GM21717 (cell line): Measurements from ENCODE around the gene RNF40.
"Not testable (repeated sequence)": the region's sequence is repeated elsewhere in the genome, so short reads cannot be mapped to it uniquely, and the experiment has no call there.

Experiments used
- ATAC-seq: cut with Tn5 transposase; IDR thresholded peaks from one replicate; pipeline ENCODE4 v1.9.1; 2021; ENCODE audit warnings: mild to moderate bottlenecking, moderate library complexity; ENCODE audit not compliant: unreplicated experiment

The RNF40 gene

DNA sequence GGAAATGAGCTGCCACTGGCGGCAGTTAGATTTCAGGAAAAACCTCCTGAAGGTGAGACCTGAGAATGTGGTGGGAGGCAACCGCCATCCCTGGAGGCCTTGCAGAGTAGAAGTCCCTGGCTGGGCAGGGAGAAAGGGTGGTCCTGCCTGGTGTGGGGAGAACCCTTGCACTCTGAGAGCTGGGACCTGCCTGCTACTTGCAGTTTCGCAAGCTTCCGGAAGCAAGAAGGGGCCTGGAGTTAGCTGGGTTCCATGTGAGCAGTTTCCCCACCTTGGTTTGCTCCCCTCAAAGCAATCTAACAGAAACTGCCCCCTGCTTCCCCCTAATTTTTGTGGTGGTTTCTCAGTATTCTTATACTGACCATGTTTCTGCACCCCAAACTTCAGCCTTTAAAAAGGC, 18.4 kb downstream of the RNF40 start:
- ATAC-seq: no peak

DNA sequence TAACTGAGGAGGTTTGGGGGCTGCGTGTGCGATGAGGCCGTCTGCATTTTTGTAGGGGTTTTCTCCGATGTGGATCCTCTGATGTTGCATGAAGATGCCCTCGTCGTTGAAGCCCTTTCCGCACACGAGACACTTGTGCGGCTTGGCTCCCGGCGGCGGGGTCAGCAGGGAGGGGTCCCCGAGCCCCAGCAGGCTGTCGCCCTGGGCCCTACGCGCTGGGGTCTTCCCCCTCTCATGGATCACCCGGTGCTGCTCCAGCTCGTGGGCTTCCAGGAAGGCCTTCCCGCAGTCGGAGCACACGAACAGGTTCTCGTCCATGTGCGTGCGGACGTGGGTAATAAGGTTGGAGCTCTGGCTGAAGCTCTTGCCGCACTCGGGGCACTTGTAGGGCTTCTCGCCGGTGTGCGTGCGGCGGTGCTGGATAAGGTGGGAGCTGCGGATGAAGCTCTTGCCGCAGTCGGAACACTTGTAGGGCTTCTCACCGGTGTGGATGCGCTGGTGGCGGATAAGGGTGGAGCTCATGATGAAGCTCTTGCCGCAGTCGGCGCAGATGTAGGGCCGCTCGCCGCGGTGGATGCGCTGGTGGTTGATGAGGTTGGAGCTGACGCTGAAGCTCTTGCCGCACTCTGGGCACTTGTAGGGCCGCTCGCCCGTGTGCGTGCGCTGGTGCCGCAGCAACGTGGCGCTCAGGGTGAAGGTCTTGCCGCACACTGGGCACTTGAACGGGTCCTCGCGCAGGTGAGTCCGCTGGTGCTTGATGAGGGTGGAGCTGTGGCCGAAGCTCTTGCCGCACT, 20.6 kb downstream of the RNF40 start:
- no peak for ATAC-seq

DNA sequence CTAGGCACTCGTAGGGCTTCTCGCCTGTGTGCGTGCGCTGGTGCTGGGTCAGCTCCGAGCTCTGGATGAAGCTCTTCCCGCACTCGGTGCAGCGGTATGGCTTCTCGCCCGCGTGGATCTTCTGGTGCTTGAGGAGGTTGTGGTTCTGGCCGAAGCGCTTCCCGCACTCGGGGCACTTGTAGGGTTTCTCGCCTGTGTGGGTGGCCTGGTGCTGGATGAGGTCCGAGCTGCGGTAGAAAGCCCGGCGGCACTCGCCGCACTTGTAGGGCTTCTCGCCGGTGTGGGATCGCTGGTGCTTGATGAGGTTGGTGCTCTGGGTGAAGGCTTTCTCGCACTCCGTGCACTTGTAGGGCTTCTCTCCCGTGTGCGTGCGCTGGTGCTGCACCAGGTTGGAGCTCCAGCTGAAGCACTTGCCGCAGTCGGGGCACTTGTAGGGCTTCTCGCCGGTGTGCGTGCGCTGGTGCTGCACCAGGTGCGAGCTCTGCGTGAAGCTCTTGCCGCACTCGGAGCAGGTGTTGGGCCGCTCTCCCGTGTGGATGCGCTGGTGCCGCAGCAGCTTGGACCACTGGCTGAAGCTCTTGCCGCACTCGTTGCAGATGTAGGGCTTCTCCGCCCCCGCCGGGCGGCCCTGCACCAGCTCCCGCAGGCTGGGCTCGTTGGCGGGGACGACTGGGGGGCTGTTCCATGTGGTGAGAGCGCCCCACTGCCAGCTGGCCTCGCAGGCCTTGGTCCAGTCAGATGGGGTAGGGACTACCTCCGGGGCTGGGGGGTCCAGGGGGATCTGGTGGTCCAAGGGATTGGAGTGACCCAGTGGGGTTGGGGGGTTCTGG, 21.4 kb downstream of the RNF40 start:
- no peak for ATAC-seq

DNA sequence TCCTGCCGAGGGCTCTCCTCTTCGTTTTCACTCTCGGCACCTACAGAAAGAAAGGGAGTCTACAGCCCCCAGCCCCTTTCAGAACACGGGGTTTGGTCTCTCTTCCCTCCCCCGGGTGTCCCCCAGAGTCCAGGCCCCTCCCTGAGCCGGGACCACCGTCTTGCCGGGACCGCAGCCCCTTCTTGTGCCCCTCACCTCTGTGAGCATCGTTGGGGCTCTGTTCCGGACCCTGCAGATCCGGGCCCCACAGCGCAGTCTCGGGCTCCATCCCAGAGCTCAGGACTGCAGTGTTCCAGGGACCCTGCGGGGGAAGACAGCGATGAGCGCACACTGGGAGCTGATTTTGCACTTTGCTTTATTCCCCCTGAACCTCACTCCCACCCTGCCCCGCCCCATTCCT, 22.1 kb downstream of the RNF40 start:
- no peak for ATAC-seq

DNA sequence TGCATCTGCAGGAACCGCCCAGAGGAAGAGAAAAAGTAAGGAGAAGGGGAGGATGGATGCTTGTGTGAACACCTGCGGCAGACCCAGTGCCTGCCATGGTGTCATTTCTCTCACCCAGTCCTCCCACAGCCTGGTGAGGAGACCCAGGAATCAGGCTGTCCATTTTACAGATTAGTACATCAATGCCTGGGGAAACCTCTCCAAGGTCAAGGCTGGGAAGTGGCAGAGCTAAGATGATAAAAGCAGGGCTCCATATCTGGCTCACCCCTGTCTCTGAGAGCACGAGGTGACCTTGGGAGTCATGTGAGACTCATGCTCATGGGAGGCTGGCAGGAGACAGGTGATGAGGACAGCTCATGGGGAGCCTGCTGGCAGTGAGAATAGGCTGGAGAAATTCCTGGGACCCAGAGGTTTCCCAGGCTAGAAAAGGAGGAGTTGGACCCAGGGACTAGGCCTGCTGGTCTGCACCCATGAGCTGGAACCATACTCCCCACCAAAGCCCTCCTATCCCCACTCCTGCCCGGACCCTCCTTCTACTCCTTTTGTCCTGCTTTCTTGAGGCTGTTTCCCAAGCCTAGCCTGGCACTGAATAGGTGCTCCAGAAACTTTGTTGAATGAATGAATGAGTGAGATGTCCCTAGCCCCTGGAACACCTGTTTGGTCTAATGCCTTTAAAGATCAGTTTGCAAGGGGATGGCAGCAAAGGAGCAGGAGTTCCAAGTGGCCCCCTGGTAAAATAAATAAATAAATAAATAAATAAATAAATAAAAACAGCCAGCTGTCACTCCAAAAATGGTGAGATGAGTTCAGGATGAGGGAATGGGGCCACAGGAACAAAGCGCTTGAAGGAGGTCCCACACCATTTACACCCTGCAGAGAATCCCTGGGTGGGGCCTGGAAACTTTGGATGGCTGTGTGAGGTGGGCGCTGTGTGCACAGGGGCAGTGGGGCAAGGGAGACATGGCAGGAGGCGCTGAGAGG, 23.3 kb downstream of the RNF40 start:
- no peak for ATAC-seq

DNA sequence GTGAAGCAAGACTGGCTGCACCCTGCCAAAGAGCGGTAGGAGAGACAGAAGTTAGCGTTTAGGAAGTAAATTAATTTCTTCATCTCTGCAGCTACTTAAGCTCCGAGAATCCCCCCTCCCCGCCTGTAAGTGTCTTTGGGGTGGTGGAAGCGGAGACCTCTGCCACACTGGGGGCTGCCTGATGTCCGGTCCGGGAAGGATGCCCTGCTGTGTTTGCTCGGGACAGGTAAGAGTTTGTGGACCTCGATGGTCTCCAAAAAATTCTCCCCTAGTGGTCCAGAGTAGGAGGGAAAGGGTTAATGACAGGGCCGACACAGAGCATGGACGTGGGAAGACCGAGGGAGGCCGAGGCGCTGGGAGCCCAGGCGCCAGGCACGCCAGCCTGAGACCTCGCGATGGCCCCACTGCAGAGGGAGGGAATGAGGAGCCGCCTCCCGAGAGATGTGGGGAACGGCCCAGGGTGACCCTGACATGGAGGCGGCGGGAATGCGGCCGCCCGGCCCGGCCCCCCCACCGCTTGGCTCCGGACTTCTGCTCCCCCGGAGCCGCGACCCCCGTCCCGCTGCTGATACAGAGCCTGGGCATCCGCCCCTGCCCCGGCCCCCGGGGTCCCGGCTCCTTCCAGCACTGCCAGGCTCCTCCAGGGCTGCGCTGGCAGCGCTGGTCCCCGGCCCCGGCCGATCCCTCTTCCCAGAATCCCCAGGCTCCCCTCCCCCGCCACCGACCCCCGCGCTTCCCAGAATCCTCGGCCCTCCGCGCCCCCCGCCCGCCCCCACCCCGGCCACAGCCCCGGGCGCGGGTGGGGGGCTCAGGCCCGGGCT, 24.2 kb downstream of the RNF40 start:
- no peak for ATAC-seq

DNA sequence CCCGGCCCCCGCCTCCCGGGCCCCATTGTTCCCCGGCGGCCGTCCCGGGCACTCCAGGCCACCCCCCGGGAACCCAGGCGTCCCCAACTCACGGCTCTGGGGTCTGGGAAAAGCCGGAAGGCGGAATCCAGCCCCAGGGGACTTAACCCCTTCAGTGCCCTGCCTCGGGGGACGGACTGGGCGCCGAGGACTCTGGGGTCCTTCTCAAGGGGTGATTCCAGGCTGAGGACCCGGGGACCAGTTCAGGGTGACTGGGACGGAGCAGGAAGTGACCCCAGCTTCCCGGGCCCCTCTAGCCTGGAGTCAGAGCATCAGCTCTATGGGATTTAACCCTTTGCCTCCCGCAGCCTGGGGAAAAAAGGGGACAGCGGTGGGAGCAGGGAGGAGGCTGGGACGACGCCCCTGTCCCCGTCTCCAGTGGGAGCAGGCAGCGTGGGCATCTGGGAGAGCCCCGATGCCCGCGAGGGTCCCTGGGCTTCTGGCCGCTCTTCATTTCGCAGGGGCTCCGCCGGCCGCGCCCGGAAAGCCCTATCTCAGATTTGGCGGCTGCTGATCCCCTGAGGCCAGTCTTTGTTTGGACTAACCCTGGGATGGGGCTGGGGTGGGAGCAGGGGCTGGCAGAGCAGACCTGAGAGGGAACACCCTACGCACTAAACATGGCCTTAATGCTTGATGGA, 25.0 kb downstream of the RNF40 start, which contains the start of gene ZNF629:
Gene ZNF629, minus strand, starts transcription at position 270 of the 677 bp plus-strand sequence. CDS start 2,723 bp downstream, outside the sequence.
- ATAC-seq: no peak

DNA sequence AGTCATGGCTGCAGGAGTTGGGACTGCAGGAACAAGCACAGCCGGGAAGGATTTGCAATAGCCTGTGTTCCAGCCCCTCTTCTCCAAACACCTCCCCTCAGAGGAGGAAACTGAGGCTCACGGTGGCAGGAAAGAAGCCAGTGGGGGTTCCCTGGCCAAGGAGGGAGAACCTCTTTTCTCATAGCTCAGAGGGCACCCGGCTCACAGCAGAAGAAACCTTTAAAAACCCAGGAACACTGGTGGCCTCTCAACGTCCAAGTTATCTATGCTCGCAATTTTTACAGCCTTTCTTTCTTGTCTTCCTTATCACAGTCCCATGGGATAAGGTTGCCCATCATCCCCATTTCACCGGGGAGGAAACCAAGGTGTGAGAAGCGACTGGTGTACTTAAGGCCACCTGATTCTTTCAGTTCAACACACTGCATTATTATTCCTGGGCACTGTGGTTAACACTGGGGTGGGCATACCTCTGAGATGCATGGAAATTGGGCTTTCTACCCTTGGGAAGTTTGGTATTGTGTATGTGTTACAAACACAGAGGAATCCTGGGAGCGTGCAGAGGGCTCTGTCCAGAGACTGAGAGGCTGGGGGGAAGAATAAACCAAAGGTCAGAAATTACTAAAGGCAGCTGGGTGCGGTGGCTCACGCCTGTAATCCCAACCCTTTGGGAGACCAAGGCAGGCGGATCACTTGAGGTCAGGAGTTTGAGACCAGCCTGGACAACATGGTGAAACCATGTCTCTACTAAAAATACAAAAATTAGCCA, 25.7 kb downstream of the RNF40 start:
- ATAC-seq: no peak

DNA sequence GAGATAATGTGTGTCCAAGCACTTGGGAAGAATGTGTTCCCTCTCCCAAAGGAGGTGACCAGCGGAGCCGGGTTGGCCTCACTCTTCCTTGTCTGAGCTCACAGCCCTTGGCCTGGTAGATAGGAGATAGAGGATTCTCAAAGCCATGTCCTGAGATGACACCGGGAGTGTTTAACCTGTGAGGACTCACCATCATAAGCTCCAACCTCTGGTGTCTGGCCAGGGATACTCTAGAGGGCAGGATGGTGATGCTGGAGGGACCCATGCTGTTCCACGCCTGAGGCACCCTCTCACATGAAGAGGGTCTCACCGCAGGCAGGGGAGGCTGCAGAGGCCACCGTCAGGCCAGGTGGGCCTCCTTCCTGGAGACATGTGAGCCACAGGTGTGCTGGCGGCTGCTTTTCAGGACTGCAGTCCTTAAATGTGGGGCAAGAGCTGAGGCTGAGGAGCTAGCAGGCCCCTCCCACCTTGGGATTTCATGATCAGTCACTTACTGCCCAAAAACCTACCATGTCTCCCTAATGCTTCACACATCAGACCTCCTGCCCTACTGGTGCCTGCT, 31.5 kb downstream of the RNF40 start:
- no peak for ATAC-seq

DNA sequence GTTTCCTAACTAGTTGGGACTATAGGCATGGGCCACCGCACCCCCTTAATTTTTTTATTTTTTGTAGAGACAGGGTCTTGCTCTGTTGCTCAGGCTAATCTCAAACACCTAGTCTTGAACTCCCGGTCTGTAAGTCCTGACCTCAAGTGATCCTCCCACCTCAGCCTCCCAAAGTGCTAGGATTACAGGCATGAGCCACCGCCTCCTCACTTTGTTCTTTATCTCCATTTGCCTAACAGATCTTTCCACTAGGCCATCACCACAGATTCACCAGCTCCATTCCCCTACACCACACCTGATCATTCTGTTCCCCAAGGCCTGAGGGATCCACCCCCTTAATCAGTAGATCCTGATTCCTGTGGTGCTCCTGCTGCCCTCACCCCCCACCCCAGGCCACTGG, 32.5 kb downstream of the RNF40 start:
- ATAC-seq: no peak

DNA sequence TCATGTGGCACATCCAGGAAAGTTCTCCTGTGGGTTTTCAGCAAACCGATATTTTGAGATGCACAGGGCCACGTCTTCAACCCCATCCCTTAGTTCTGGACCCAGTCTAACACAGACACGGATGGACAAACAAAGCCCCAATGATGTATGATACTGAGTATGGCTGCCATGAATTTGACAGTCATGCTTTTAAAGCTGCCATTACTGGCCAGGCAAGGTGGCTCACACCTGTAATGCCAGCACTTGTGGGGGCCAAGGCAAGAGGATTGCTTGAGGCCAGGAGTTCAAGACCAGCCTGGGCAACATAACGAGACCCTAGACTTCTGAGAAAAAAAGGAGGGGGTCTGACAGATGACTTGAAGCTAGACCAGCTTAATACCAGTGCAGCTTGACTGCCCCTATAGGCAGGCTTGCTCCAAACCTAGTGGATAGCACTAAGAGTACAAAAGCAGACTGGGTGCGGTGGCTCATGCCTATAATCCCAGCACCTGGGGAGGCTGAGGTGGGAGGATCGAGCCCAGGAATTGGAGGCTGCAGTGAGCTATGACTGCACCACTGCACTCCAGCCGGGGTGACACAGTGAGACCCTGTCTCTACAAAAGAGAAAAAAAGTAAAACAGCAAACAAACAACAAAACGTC, 35.7 kb downstream of the RNF40 start:
- no peak for ATAC-seq

DNA sequence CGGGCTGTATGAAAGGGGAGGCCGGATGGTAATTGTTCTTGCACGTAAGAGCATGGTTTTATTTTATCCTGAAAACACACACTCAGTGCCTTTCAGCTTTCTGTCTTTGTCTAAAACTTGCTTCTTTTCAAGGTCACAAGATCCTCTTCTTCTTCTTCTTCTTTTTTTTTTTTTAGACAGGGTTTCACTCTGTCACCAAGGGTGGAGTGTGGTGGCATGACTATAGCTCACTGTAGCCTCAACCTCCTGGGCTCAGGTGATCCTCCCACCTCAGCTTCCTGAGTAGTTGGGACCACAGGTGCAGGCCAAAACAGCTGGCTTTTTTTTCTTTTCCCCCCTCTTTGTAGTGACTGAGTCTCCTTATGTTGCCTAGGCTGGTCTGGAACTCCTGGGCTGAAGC, 40.8 kb downstream of the RNF40 start:
- ATAC-seq: no peak

DNA sequence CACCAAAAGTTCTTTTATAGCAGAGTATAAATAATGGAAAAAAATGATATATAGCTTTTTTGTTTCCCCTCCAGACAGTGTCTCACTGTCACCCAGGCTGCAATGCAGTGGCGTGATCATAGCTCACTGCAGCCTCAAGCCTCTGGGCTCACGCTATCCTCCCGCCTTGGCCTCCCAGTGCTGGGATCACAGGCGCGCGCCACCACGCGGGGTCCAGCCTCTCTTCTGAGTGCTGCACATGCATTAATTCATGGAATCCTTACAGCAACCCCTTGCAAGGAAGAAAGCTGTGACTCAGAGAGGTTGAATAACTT, 42.9 kb downstream of the RNF40 start:
- no peak for ATAC-seq

DNA sequence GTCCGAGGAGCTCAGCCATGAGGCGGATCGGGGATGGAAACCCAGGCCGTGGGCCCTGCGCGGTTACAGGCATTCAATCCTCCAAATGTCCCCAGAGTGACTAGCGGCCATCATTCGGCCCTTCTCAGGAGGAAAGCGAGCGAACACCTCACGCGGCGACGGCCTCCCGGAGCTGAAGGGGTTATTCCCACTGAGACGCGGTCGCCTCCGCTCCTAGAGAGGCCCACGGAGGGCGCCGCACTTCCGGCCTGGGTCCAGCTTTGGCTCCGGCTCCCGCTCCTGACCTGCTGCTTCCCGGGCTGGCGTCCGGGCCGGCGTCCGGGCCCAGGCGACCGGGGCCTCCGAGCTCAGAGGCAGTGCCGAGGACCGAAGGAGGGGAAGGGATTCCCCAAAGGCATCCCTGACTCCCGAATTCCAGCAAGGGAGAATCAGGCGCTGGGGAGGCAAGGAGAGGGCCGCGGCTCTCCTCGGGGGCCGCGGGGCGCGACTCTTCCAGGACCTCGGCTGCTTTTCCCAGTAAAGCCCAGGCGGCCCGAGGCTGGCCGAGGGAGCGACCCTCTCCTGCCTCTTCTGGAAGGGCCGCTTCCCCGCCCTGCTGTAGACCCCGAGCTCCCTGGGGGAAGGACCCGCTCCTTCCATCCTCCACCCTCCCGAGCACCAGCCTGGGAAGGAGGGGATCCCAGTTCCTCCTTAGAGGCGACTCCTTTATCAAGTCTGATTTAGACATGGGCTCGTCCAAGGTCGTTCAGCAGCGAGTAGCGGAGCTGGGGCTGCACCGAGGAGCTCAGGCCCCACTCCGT, 43.4 kb downstream of the RNF40 start:
- ATAC-seq: no peak

DNA sequence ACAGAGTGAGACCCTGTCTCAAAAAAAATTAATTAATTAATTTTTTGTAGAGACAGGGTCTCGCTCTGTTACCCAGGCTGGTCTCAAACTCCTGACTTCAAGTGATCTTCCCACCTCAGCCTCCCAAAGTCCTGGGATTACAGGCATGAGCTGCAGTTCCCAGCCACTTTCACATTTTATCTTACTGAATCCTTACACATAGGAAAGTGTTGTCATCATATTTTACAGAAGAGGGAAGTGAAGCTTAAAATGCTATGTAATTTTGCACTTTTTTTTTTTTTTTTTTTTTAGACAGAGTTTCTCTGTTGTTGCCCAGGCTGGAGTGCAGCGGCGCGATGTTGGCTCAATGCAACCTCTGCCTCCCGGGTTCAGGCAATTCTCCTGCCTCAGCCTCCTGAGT, 46.0 kb downstream of the RNF40 start:
- no peak for ATAC-seq

DNA sequence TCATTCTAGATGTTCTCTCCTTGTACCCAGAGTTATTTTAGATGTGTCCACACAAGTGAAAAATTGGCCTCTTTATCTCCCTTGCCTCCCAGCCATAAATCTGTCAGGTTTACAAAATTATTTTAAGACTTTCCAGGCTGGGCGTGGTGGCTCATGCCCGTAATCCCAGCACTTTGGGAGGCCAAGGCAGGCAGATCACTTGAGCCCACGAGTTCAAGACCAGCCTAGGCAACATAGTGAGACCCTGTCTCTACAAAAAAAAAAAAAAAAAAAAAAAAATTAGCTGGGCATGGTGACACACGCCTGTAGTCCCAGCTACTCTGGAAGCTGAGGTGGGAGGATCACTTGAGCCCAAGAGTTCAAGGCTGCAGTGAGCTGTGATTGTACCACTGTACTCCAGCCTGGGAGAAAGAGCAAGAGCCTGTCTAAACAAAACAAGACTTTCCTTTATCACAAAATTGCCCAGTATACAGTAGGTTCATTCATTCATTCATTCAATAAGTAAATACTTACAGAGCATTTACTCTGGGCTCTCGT, 46.8 kb downstream of the RNF40 start:
- not testable (repeated sequence) for ATAC-seq

DNA sequence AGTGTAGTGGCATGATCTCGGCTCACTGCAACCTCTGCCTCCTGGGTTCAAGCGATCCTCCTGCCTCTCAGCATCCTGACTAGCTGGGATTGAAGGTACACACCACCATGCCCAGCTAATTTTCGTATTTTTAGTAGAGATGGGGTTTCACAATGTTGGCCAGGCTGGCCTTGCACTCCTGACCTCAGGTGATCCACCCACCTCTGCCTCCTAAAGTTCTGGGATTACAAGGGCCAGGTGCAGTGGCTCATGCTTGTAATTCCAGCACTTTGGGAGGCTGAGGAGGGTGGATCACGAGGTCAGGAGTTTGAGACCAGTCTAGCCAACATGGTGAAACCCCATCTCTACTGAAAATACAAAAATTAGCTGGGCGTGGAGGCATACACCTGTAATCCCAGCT, 47.6 kb downstream of the RNF40 start:
- ATAC-seq: not testable (repeated sequence)
